Uterus (tissue), 2 donors: Measurements from ENCODE around the gene RASGRP1.

ENCODE experiments used
- CTCF ChIP-seq, 4 experiments: fragments of 200-600 bp in 2 of 4; fragments of 450-650 bp in 2 of 4; sonication (generic) in 2 of 4; IDR thresholded peaks; one replicate each; pipeline ENCODE4 v1.5.1; 2016 to 2019; ENCODE audit warnings: antibody characterized with exemption in 4 of 4, mild to moderate bottlenecking in 2 of 4, moderate library complexity in 1 of 4
- POLR2A ChIP-seq, 2 donors: fragments of 450-650 bp; IDR thresholded peaks; one replicate each; pipeline ENCODE4 v1.6.1; 2016; ENCODE audit warnings: antibody characterized with exemption in 2 of 2, mild to moderate bottlenecking in 1 of 2, moderate library complexity in 1 of 2

- no peak for TF ChIP-seq CTCF (IDR thresholded peaks at IDR 0.05)
- TF ChIP-seq POLR2A (IDR thresholded peaks at IDR 0.05): no peak
These were observed 11.6 kb upstream of the RASGRP1 start for GRCh38 chr15:38576261-38576660.
